PFSK-1 (cell line): ENCODE results near the gene TECTA.

Source experiments
- FOXP2 ChIP-seq: optimal IDR thresholded peaks from 2 replicates; pipeline ENCODE3; 2011; ENCODE audit warnings: borderline replicate concordance, control low read depth, inconsistent platforms; ENCODE audit not compliant: insufficient read depth; ENCODE audit errors: extremely low read length, extremely low read depth
- POLR2AphosphoS5 ChIP-seq: IDR thresholded peaks from 2 replicates; pipeline ENCODE4 v1.6.1; 2012; ENCODE audit warnings: low read depth, mild to moderate bottlenecking, control low read depth, low read length, moderate library complexity
- REST ChIP-seq, 2 experiments: IDR thresholded peaks; 2 replicates each; pipeline versions ENCODE4 v1.6.1 to v1.8.0; 2011 to 2012; ENCODE audit warnings: low read depth in 2 of 2, low read length in 2 of 2, control low read depth in 1 of 2, inconsistent platforms in 1 of 2, mild to moderate bottlenecking in 1 of 2, moderate library complexity in 1 of 2; ENCODE audit not compliant: insufficient read depth in 1 of 2
- SIN3A ChIP-seq: IDR thresholded peaks from 2 replicates; pipeline ENCODE4 v1.6.1; 2012; ENCODE audit warnings: mild to moderate bottlenecking, low read length, moderate library complexity, borderline replicate concordance; ENCODE audit not compliant: insufficient read depth
- TAF1 ChIP-seq: IDR thresholded peaks from 2 replicates; pipeline ENCODE4 v1.6.1; 2012; ENCODE audit warnings: low read length, control low read depth, borderline replicate concordance; ENCODE audit not compliant: insufficient read depth

Gene TECTA

GRCh38 chr11:121152764-121153163 lies 51.7 kb downstream of the TECTA start:
- TF ChIP-seq SIN3A (no peak), FOXP2 (no peak), POLR2AphosphoS5 (no peak), TAF1 (no peak), REST (IDR thresholded peaks at IDR 0.05; ENCODE audit: insufficient read depth in 1 of 2, low read depth in 2 of 2, low read length in 2 of 2) (no peak)

- TF ChIP-seq SIN3A, result no peak
- no peak for TF ChIP-seq TAF1
Observed at GRCh38 chr11:121153472-121153871, 52.4 kb downstream of the TECTA start.

DNA sequence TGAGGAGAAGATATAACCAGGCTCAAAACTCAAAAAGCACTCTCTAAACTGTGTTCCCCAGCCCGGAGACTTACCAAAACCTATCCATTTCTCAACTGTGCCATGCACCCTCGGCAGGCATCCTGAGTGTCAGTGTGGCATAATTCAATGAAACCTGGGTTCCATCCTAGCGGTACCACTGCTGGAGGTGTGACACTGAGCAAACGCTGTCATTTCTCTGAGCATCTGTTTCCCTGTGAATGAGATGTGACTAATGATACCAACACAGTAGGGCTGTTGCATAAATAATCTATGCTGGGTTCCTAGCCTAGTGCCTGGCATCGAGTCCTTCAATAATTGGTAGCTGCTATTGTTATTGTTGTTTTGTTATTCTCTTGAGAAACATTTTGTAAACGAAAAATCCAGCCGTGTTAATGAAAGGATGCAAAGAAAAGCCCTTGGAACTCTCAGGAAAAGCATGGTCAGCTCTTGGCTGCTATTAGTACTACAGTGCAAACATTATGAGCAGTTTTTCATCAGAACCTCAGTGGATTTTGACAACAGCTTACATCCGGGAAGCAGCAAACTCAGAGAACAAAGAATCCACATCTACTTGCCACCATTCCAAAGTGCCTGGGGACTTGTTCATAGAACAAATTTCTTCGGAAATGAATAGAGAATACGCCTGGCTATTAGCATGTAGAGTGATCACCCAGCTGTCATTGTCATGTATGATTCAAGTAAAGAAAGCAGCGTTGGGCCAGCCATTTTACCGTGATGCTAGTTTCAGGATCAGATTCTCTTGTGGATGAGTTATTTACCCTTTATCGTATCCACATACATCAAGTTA lies 53.7 kb downstream of the TECTA start:
- TF ChIP-seq SIN3A (no peak), REST (IDR thresholded peaks at IDR 0.05; ENCODE audit: insufficient read depth in 1 of 2, low read depth in 2 of 2, low read length in 2 of 2) (no peak), POLR2AphosphoS5 (no peak), TAF1 (no peak), FOXP2 (no peak)

DNA sequence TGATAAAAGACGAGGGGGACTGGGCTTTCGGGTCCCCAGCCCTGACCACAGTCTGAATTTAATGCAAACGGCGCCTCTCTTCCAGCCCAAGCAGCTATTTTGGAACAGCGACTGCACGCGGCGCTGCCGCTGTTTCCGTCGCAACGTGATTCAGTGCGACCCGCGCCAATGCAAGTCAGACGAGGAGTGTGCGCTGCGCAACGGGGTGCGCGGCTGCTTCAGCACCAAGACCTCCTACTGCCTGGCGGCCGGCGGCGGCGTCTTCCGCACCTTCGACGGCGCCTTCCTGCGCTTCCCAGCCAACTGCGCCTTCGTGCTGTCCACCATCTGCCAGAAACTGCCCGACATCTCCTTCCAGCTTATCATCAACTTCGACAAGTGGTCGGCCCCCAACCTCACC lies 56.7 kb downstream of the TECTA start:
- TF ChIP-seq FOXP2, result no peak
- no peak for TF ChIP-seq POLR2AphosphoS5
- no peak for TF ChIP-seq SIN3A
- TF ChIP-seq REST (IDR thresholded peaks at IDR 0.05; ENCODE audit: insufficient read depth in 1 of 2, low read depth in 2 of 2, low read length in 2 of 2), result no peak
- no peak for TF ChIP-seq TAF1

DNA sequence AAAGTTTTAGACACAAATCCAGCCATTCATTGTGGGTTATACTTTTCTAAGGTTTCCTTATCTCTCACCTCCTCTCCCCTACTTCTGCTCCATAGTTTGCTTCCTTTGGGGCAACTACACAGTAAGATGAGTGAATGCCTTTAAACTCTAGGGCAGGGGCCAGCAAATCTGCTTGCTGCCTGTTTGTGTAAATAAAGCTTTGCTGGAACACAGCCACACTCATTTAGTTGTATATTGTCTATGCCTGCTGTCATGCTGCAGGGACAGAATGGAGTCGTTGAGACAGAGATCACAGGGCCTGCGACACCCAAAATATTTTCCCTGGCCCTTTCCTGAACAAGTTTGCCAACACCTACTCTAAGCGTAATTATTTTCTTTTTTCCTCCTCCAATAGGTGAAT lies 58.7 kb downstream of the TECTA start:
- TF ChIP-seq SIN3A, result no peak
- TF ChIP-seq TAF1, result no peak
- no peak for TF ChIP-seq REST (IDR thresholded peaks at IDR 0.05; ENCODE audit: insufficient read depth in 1 of 2, low read depth in 2 of 2, low read length in 2 of 2)
- TF ChIP-seq FOXP2, result no peak
- TF ChIP-seq POLR2AphosphoS5, result no peak
